Measurements from ENCODE around the gene TTLL4. TPM values are rescaled to one million over a fixed set of nuclear protein-coding genes. Genes with fewer than 3 reads are reported as not detected.

The TTLL4 gene
- total RNA-seq, 1 donor from 2014 or later: 30.0 TPM

DNA sequence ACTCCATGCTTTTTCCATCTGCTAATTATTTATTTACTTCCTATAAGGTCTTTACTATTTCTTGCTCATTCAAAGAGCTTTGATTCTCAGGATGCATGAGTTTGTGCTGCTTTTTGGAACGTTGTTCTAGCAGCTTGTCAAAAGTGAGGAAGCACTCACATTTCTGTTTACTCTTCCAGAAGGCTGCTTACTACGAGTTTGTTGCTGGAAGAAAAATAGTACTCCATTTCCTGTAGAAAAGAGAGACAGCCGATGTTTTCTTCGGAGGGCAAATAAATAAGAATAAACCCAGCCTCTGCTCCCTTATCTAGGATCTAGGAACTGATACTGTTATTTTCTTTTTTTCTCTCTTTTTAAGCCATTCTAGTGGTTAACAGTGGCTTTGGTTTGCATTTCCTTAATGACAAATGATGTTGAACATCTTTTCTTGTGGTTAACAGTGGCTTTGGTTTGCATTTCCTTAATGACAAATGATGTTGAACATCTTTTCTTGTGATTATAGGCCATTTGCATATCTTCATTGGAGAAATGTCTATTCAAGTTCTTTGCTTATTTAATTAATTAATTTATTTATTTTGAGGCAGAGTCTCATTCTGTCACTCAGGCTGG lies 91.9 kb downstream of the TTLL4 start:
- TF ChIP-seq, protein P1, sequence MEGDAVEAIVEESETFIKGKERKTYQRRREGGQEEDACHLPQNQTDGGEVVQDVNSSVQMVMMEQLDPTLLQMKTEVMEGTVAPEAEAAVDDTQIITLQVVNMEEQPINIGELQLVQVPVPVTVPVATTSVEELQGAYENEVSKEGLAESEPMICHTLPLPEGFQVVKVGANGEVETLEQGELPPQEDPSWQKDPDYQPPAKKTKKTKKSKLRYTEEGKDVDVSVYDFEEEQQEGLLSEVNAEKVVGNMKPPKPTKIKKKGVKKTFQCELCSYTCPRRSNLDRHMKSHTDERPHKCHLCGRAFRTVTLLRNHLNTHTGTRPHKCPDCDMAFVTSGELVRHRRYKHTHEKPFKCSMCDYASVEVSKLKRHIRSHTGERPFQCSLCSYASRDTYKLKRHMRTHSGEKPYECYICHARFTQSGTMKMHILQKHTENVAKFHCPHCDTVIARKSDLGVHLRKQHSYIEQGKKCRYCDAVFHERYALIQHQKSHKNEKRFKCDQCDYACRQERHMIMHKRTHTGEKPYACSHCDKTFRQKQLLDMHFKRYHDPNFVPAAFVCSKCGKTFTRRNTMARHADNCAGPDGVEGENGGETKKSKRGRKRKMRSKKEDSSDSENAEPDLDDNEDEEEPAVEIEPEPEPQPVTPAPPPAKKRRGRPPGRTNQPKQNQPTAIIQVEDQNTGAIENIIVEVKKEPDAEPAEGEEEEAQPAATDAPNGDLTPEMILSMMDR (IDR thresholded peaks at IDR 0.05): no peak
- peaks cover 39% of the 10 kb centered on the region for H3K4me1 ChIP-seq
- H3K27ac ChIP-seq: peak overlapping the region; percentile 42
- no peaks in the 10 kb centered on the region for H3K36me3 ChIP-seq
- no peak for ATAC-seq
- no peak overlapping the region for H3K4me3 ChIP-seq
- no peaks in the 10 kb centered on the region for H3K27me3 ChIP-seq (ENCODE audit: low read depth)
- intact Hi-C loops (cut with DNase I): no loop called here
- no peaks in the 10 kb centered on the region for H3K9me3 ChIP-seq
- DNase-seq: no peak

DNA sequence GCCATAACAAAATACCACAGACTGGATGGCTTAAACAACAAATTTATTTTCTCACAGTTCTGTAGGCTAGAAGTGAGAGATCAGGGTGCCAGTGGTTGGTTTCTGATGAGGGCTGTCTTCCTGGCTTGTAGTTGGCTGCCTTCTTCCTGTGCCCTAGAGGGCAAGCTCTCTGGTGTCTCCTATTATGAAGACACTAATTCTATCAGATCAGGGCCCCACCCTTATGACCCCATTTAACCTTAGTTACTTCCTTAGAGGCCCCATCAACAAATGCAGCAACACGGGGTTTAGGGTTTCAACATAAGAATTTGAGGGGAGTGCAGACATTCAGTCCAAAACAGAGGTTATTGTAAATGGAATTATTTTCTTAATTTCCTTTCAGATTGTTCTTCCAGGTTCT lies 94.2 kb downstream of the TTLL4 start:
- Histone ChIP-seq H3K9me3 (no peaks in the 10 kb centered on the region), H3K4me3 (no peak overlapping the region), H3K36me3 (no peaks in the 10 kb centered on the region), H3K27me3 (ENCODE audit: low read depth) (no peaks in the 10 kb centered on the region), H3K4me1 (peaks cover 41% of the 10 kb centered on the region), H3K27ac (peak overlapping the region; percentile 80)
- DNase-seq: no peak
- TF ChIP-seq, protein P1 (IDR thresholded peaks at IDR 0.05): no peak
- intact Hi-C loops (cut with DNase I): no loop called here
- no peak for ATAC-seq

Other genes starting within 250 kb of the TTLL4 start
- 13.2 TPM for gene USP37, start 142.5 kb upstream of the TTLL4 start, total RNA-seq
- 31.5 TPM for gene CNOT9, start 142.0 kb upstream of the TTLL4 start, total RNA-seq
- 1.1 TPM for gene PLCD4, start 102.9 kb upstream of the TTLL4 start, total RNA-seq
- gene ZNF142, start 51.2 kb upstream of the TTLL4 start, total RNA-seq: 21.1 TPM
- gene BCS1L, start 51.2 kb upstream of the TTLL4 start, total RNA-seq: 26.7 TPM
- 21.5 TPM for gene RNF25, start 38.8 kb upstream of the TTLL4 start, total RNA-seq
- 41.1 TPM for gene STK36, start 38.7 kb upstream of the TTLL4 start, total RNA-seq
- gene CYP27A1, start 71.3 kb downstream of the TTLL4 start, total RNA-seq: 273 TPM
- not detected for gene PRKAG3, start 121.0 kb downstream of the TTLL4 start, total RNA-seq
- 0.44 TPM for gene WNT6, start 149.0 kb downstream of the TTLL4 start, total RNA-seq
- gene WNT10A, start 170.0 kb downstream of the TTLL4 start, total RNA-seq: 0.35 TPM
- gene CDK5R2, start 248.8 kb downstream of the TTLL4 start, total RNA-seq: not detected

Data from lower lobe of right lung (tissue), 2 donors.